Measurements from ENCODE around the gene RPS27A.

GRCh38 chr2:55196526-55196925 lies 36.0 kb upstream of the RPS27A start:
- TF ChIP-seq CTCF (IDR thresholded peaks at IDR 0.05; ENCODE audit: borderline replicate concordance, extremely low read depth, low read length, poor library complexity, severe bottlenecking) (no peak), EZH2 (IDR thresholded peaks at IDR 0.05; ENCODE audit: borderline replicate concordance, low read depth, low read length, severe bottlenecking) (no peak)

All from DND-41 (cell line).